CD4-positive, alpha-beta memory T cell (primary cell): ENCODE measurements around the gene TRAF3. TPM values are rescaled to one million over a fixed set of nuclear protein-coding genes. Genes with fewer than 3 reads are reported as not detected.
"Not testable (repeated sequence)": the region's sequence is repeated elsewhere in the genome, so short reads cannot be mapped to it uniquely, and the experiment has no call there.

Source experiments
- CTCF ChIA-PET: fragments of 350-600 bp; sonication (Branson Sonifier 250); formaldehyde crosslinking; loops from one replicate; lab custom pipeline; 2021; ENCODE audit warnings: inconsistent platforms; ENCODE audit not compliant: partially characterized antibody; lab: Charles Lee
- POLR2A ChIA-PET: fragments of 350-600 bp; sonication (Branson Sonifier 250); formaldehyde crosslinking; loops from one replicate; lab custom pipeline; 2021; ENCODE audit not compliant: partially characterized antibody; lab: Charles Lee
- DNase-seq, 5 donors: peaks; one replicate each; pipeline versions ENCODE4 v3.0.0 to v3.0.0-alpha.2; 2020 to 2022; ENCODE audit warnings: mixed read lengths in 1 of 5
- H3K27ac ChIP-seq: one replicate; pipeline ENCODE4 v1.7.0; 2013; ENCODE audit warnings: low read depth, low read length
- H3K27me3 ChIP-seq: 2 replicates; pipeline ENCODE4 v1.7.0; 2013; ENCODE audit warnings: mild to moderate bottlenecking, low read length, moderate library complexity; ENCODE audit not compliant: insufficient read depth
- H3K36me3 ChIP-seq: 2 replicates; pipeline ENCODE4 v1.7.0; 2013; ENCODE audit warnings: mild to moderate bottlenecking, low read length, moderate library complexity; ENCODE audit not compliant: insufficient read depth
- H3K4me1 ChIP-seq: 2 replicates; pipeline ENCODE4 v1.7.0; 2013; ENCODE audit warnings: mild to moderate bottlenecking, low read length, moderate library complexity; ENCODE audit not compliant: insufficient read depth
- H3K4me3 ChIP-seq, 2 donors: one replicate each; pipeline ENCODE4 v1.7.0; 2013; ENCODE audit warnings: low read length in 2 of 2, mild to moderate bottlenecking in 1 of 2
- H3K9me3 ChIP-seq, 2 donors: one replicate each; pipeline ENCODE4 v1.7.0; 2013; ENCODE audit warnings: low read length in 2 of 2, control low read depth in 1 of 2; ENCODE audit not compliant: control insufficient read depth in 1 of 2
- H3K27ac Mint-ChIP-seq, 7 donors: one replicate each; pipeline ENCODE4 v1.8.0; 2020 to 2021; ENCODE audit warnings: mixed read lengths in 7 of 7, mild to moderate bottlenecking in 6 of 7, inconsistent platforms in 3 of 7, moderate library complexity in 3 of 7
- H3K27me3 Mint-ChIP-seq, 2 donors: one replicate each; pipeline ENCODE4 v1.8.0; 2020 to 2021; ENCODE audit warnings: mixed read lengths in 2 of 2
- H3K36me3 Mint-ChIP-seq, 2 donors: one replicate each; pipeline ENCODE4 v1.8.0; 2020 to 2021; ENCODE audit warnings: mixed read lengths in 2 of 2, inconsistent platforms in 1 of 2, mild to moderate bottlenecking in 1 of 2
- H3K4me1 Mint-ChIP-seq, 4 donors: one replicate each; pipeline ENCODE4 v1.8.0; 2020 to 2021; ENCODE audit warnings: mixed read lengths in 4 of 4, mild to moderate bottlenecking in 1 of 4
- H3K4me3 Mint-ChIP-seq, 8 donors: one replicate each; pipeline ENCODE4 v1.8.0; 2020 to 2021; ENCODE audit warnings: mixed read lengths in 8 of 8, mild to moderate bottlenecking in 7 of 8, moderate library complexity in 6 of 8, inconsistent platforms in 3 of 8
- H3K9me3 Mint-ChIP-seq, 8 donors: one replicate each; pipeline ENCODE4 v1.8.0; 2020 to 2021; ENCODE audit warnings: mixed read lengths in 8 of 8, mild to moderate bottlenecking in 5 of 8, inconsistent platforms in 3 of 8, moderate library complexity in 1 of 8
- intact Hi-C: fragments of 100-400 bp; cut with micrococcal nuclease; formaldehyde crosslinking; loops from one replicate; pipeline ENCODE4 v1.15.1; 2023
- polyA plus RNA-seq, 2 donors: library from polyadenylated mRNA; unstranded; fragments of 300-500 nt; fragmentation: Illumina TruSeq; gene quantifications; one replicate each; pipeline ENCODE4 v1.2.3, GENCODE V29; 2021
- total RNA-seq, 2 experiments: library from RNA; stranded (reverse); gene quantifications; one replicate each; pipeline ENCODE4 v1.2.3, GENCODE V29; 2021

The TRAF3 gene
- total and polyA plus RNA-seq, 4 experiments from 2014 or later, result 14.9 to 44.8 (median 32.2) TPM

DNA sequence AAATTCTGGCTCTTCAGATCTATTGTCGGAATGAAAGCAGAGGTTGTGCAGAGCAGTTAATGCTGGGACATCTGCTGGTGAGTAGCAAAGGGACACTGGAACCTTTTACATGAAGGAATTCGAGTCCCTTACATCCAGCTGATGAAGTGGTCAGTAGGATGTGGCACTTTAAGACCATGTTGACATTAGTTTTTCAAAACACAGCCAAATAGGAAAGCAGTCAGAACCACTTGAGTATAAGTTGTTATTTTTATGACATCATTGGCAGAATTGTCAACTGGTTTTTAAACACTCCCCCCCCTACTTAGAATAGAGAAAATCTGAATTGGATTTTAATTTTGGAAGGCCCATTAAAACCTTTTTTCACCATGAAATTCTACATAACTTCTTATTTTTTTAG lies 98.4 kb downstream of the TRAF3 start:
- H3K9me3 Mint-ChIP-seq, result no peaks in the 10 kb centered on the region
- ChIA-PET POLR2A (no interaction called here), CTCF (no interaction called here)
- no peak overlapping the region for H3K27ac Mint-ChIP-seq
- peaks cover 14% of the 10 kb centered on the region for H3K4me1 ChIP-seq
- DNase-seq, result no peak
- intact Hi-C loops, result no loop called here
- H3K27ac ChIP-seq, result no peak overlapping the region
- H3K4me3 ChIP-seq, result no peak overlapping the region
- H3K9me3 ChIP-seq, result no peaks in the 10 kb centered on the region
- no peaks in the 10 kb centered on the region for H3K27me3 Mint-ChIP-seq
- no peaks in the 10 kb centered on the region for H3K27me3 ChIP-seq
- H3K36me3 Mint-ChIP-seq, result peaks cover 23 to 41% of the 10 kb centered on the region in 2 donors
- H3K4me3 Mint-ChIP-seq, result no peak overlapping the region
- peaks cover 62% of the 10 kb centered on the region for H3K36me3 ChIP-seq
- peaks cover 4 to 15% (median 7%) of the 10 kb centered on the region in 4 donors for H3K4me1 Mint-ChIP-seq

DNA sequence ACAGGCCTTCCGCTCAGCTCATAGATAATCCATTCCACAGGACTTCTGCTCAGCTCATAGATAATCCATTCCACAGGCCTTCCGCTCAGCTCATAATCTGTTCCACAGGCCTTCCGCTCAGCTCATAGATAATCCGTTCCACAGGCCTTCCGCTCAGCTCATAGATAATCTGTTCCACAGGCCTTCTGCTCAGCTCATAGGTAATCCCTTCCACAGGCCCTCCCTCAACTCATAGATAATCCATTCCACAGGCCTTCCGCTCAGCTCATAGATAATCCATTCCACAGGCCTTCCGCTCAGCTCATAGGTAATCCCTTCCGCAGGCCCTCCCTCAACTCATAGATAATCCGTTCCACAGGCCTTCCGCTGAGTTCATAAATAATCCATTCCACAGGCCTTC lies 100.3 kb downstream of the TRAF3 start:
- intact Hi-C loops, H3K27ac Mint-ChIP-seq, H3K27me3 Mint-ChIP-seq, H3K4me3 Mint-ChIP-seq, H3K4me3 ChIP-seq, H3K27me3 ChIP-seq, DNase-seq, H3K4me1 ChIP-seq, H3K4me1 Mint-ChIP-seq, H3K27ac ChIP-seq, H3K9me3 Mint-ChIP-seq, H3K9me3 ChIP-seq: not testable (repeated sequence)
- ChIA-PET POLR2A (interaction anchor here (0.6 kb wide), 1 partner anchor 1141 kb away, joined by 4 read pairs; no protein-coding TSS in a partner anchor), CTCF (interaction anchor here (0.9 to 1.9 kb wide), 3 partner anchors 40 to 284 kb away, joined by 3 to 10 read pairs (median 3); no protein-coding TSS in a partner anchor)
- peaks cover 47% of the 10 kb centered on the region for H3K36me3 ChIP-seq
- H3K36me3 Mint-ChIP-seq, result peaks cover 13 to 38% of the 10 kb centered on the region in 2 donors

GRCh38 chr14:102878174-102878969 lies 101.1 kb downstream of the TRAF3 start:
- no peak overlapping the region for H3K27ac ChIP-seq
- ChIA-PET POLR2A (no interaction called here), CTCF (interaction anchor here (1.9 kb wide), 1 partner anchor 103 kb away, joined by 10 read pairs; no protein-coding TSS in a partner anchor)
- Mint-ChIP-seq H3K36me3 (peaks cover 10 to 38% of the 10 kb centered on the region in 2 donors), H3K27ac (peak overlapping the region in 2 of 7 donors; percentile 4 to 30), H3K4me3 (no peak overlapping the region), H3K9me3 (peaks cover 0 to 2% (median 0%) of the 10 kb centered on the region in 8 donors), H3K4me1 (peaks cover 0 to 7% (median 2%) of the 10 kb centered on the region in 4 donors), H3K27me3 (no peaks in the 10 kb centered on the region)
- H3K4me3 ChIP-seq, result no peak overlapping the region
- no peaks in the 10 kb centered on the region for H3K27me3 ChIP-seq
- intact Hi-C loops, result no loop called here
- DNase-seq, result no peak
- no peaks in the 10 kb centered on the region for H3K4me1 ChIP-seq
- H3K9me3 ChIP-seq, result no peaks in the 10 kb centered on the region
- H3K36me3 ChIP-seq, result peaks cover 41% of the 10 kb centered on the region

DNA sequence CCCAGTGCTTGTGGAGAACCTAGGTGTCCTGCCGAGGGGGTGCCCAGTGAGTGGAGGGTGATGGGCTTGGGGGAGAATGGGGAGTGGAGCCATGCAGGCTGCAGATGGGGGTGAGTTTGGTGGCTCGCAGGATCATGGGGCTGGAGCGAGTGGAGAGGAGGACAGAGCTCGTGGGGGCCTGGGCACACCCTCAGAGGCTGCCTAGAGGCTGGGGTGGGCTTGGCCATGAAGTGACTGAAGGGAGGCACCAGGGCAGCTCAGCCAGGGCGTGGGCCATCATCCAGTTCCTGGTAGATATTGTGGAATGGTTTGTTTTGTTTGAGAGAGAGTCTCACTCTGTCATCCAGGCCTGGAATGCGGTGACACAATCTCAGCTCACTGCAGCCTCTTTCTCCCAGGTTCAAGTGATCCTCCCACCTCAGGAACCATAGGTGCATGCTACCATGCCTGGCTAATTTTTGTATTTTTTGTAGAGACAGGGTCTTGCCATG lies 101.8 kb downstream of the TRAF3 start:
- no peak overlapping the region for H3K4me3 Mint-ChIP-seq

GRCh38 chr14:102882226-102882906 lies 105.1 kb downstream of the TRAF3 start:
- Histone ChIP-seq H3K9me3 (no peaks in the 10 kb centered on the region), H3K4me1 (no peaks in the 10 kb centered on the region), H3K4me3 (no peak overlapping the region), H3K36me3 (peaks cover 36% of the 10 kb centered on the region), H3K27me3 (no peaks in the 10 kb centered on the region), H3K27ac (no peak overlapping the region)
- peaks cover 0 to 2% (median 0%) of the 10 kb centered on the region in 8 donors for H3K9me3 Mint-ChIP-seq
- peaks cover 15 to 58% of the 10 kb centered on the region in 2 donors for H3K36me3 Mint-ChIP-seq
- no peak for DNase-seq
- no peaks in the 10 kb centered on the region for H3K27me3 Mint-ChIP-seq
- peak overlapping the region in 5 of 7 donors; percentile 12 to 66 (median 20) for H3K27ac Mint-ChIP-seq
- ChIA-PET POLR2A (no interaction called here), CTCF (no interaction called here)
- no peak overlapping the region for H3K4me3 Mint-ChIP-seq
- intact Hi-C loops, result no loop called here
- peaks cover 0 to 7% (median 2%) of the 10 kb centered on the region in 4 donors for H3K4me1 Mint-ChIP-seq

More for the DNA sequence above, 101.8 kb downstream of the TRAF3 start:
- Mint-ChIP-seq H3K9me3 (peaks cover 0 to 2% (median 0%) of the 10 kb centered on the region in 8 donors), H3K36me3 (peaks cover 8 to 39% of the 10 kb centered on the region in 2 donors), H3K27me3 (no peaks in the 10 kb centered on the region), H3K4me1 (peaks cover 0 to 7% (median 2%) of the 10 kb centered on the region in 4 donors), H3K27ac (peak overlapping the region in 2 of 7 donors; percentile 4 to 30)
- Histone ChIP-seq H3K27me3 (no peaks in the 10 kb centered on the region), H3K4me1 (no peaks in the 10 kb centered on the region), H3K4me3 (no peak overlapping the region), H3K36me3 (peaks cover 40% of the 10 kb centered on the region), H3K27ac (no peak overlapping the region), H3K9me3 (no peaks in the 10 kb centered on the region)
- intact Hi-C loops, result no loop called here
- no peak for DNase-seq
- POLR2A ChIA-PET, result no interaction called here
- CTCF ChIA-PET, result interaction anchor here (1.9 kb wide), 1 partner anchor 104 kb away, joined by 10 read pairs; no protein-coding TSS in a partner anchor

- intact Hi-C loops, result no loop called here
- Mint-ChIP-seq H3K27ac (peak overlapping the region in 5 of 7 donors; percentile 2 to 41 (median 37)), H3K4me1 (peaks cover 0 to 7% (median 2%) of the 10 kb centered on the region in 4 donors), H3K9me3 (peaks cover 0 to 2% (median 0%) of the 10 kb centered on the region in 8 donors), H3K4me3 (no peak overlapping the region), H3K27me3 (no peaks in the 10 kb centered on the region), H3K36me3 (peaks cover 15 to 63% of the 10 kb centered on the region in 2 donors)
- Histone ChIP-seq H3K36me3 (peaks cover 29% of the 10 kb centered on the region), H3K4me3 (no peak overlapping the region), H3K27ac (no peak overlapping the region), H3K27me3 (no peaks in the 10 kb centered on the region), H3K4me1 (no peaks in the 10 kb centered on the region), H3K9me3 (no peaks in the 10 kb centered on the region)
- POLR2A ChIA-PET, result no interaction called here
- no peak for DNase-seq
- CTCF ChIA-PET, result no interaction called here
Observed at GRCh38 chr14:102883089-102883541, 105.9 kb downstream of the TRAF3 start.

GRCh38 chr14:102883554-102883953 lies 106.3 kb downstream of the TRAF3 start:
- no peak overlapping the region for H3K4me3 Mint-ChIP-seq
- peaks cover 0 to 7% (median 2%) of the 10 kb centered on the region in 4 donors for H3K4me1 Mint-ChIP-seq
- Histone ChIP-seq H3K4me1 (no peaks in the 10 kb centered on the region), H3K27ac (no peak overlapping the region), H3K9me3 (no peaks in the 10 kb centered on the region), H3K4me3 (no peak overlapping the region), H3K27me3 (no peaks in the 10 kb centered on the region), H3K36me3 (peaks cover 24% of the 10 kb centered on the region)
- no peaks in the 10 kb centered on the region for H3K27me3 Mint-ChIP-seq
- POLR2A ChIA-PET, result no interaction called here
- intact Hi-C loops, result no loop called here
- CTCF ChIA-PET, result no interaction called here
- H3K36me3 Mint-ChIP-seq, result peaks cover 19 to 67% of the 10 kb centered on the region in 2 donors
- peak overlapping the region in 2 of 7 donors; percentile 31 to 41 for H3K27ac Mint-ChIP-seq
- H3K9me3 Mint-ChIP-seq, result peaks cover 0 to 2% (median 0%) of the 10 kb centered on the region in 8 donors
- DNase-seq, result no peak
